Measurements from ENCODE around the gene XYLT1.

XYLT1 gene

GRCh38 chr16:17395849-17396480, 74.8 kb downstream of the XYLT1 start:
- DNase-seq = no peak

GRCh38 chr16:17392857-17393692, 77.7 kb downstream of the XYLT1 start:
- no peak for DNase-seq

GRCh38 chr16:17392127-17392856, 78.5 kb downstream of the XYLT1 start:
- no peak for DNase-seq

- no peak for DNase-seq
Measured at GRCh38 chr16:17391715-17392114, 79.0 kb downstream of the XYLT1 start.

GRCh38 chr16:17389384-17389783, 81.4 kb downstream of the XYLT1 start:
- DNase-seq = no peak

GRCh38 chr16:17387256-17387655, 83.5 kb downstream of the XYLT1 start:
- DNase-seq = no peak

- DNase-seq = no peak
Measured at GRCh38 chr16:17386229-17386628, 84.5 kb downstream of the XYLT1 start.

GRCh38 chr16:17384471-17384870, 86.3 kb downstream of the XYLT1 start:
- DNase-seq = no peak

- DNase-seq = no peak
Measured at GRCh38 chr16:17382949-17383863, 87.6 kb downstream of the XYLT1 start.

GRCh38 chr16:17382514-17382913, 88.2 kb downstream of the XYLT1 start:
- peak; percentile 1 for DNase-seq

- no peak for DNase-seq
Measured at GRCh38 chr16:17381784-17382183, 89.0 kb downstream of the XYLT1 start.

- no peak for DNase-seq
Measured at GRCh38 chr16:17380613-17381012, 90.1 kb downstream of the XYLT1 start.

- DNase-seq = no peak
Measured at GRCh38 chr16:17379121-17379571, 91.6 kb downstream of the XYLT1 start.

- DNase-seq = no peak
Measured at GRCh38 chr16:17377360-17378324, 93.1 kb downstream of the XYLT1 start.

GRCh38 chr16:17375461-17376304, 95.1 kb downstream of the XYLT1 start:
- DNase-seq = no peak

- DNase-seq = no peak
Measured at GRCh38 chr16:17374668-17375255, 96.0 kb downstream of the XYLT1 start.

GRCh38 chr16:17373533-17373932, 97.2 kb downstream of the XYLT1 start:
- DNase-seq = no peak

GRCh38 chr16:17372386-17372785, 98.4 kb downstream of the XYLT1 start:
- no peak for DNase-seq

GRCh38 chr16:17371299-17371698, 99.5 kb downstream of the XYLT1 start:
- no peak for DNase-seq

- no peak for DNase-seq
Measured at GRCh38 chr16:17370731-17371285, 100.0 kb downstream of the XYLT1 start.
